Amygdala (tissue), 56 donors: Measurements from ENCODE around the gene SNAP25.

Experiments used
- DNase-seq, 56 donors: peaks; one replicate each; lab custom pipeline; 2025; lab: John Stamatoyannopoulos, UW

SNAP25 gene

DNA sequence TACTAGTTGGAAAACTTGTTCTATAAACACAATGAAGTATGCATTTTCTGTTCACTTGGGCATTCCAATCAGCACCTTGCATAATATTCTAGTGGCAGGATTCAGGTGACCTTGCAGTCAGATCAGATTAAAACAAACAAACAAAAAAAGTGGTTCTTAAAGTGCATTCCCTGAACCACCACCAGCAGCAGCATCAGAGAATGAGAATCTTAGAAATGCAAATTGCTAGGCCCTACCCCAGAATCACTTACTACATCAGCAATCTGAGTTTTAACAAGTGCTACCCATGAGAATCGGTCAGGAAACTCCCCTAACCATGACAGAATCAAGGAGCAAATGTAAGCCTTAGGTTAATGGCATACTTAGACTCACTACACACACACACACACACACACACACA lies 41.7 kb downstream of the SNAP25 start:
- DNase-seq = no peak

DNA sequence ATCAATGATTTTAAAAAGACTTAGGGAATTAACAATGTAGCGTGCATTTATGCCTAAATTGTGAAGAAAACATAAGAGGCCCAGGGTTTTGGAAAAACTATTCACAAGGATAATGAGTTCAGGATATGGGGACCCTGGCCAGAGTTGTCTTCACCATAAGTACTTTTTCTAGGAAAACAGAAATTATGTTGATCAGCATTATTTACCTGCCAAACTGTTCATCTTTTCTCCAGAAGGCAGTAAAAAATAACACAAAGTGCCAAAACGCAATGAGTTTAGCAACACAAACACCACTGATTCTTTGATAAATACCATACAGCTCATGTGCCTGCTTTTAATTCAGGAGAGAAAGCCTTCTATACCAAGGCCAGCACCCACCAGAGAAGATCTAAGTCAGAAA lies 43.1 kb downstream of the SNAP25 start:
- no peak for DNase-seq

DNA sequence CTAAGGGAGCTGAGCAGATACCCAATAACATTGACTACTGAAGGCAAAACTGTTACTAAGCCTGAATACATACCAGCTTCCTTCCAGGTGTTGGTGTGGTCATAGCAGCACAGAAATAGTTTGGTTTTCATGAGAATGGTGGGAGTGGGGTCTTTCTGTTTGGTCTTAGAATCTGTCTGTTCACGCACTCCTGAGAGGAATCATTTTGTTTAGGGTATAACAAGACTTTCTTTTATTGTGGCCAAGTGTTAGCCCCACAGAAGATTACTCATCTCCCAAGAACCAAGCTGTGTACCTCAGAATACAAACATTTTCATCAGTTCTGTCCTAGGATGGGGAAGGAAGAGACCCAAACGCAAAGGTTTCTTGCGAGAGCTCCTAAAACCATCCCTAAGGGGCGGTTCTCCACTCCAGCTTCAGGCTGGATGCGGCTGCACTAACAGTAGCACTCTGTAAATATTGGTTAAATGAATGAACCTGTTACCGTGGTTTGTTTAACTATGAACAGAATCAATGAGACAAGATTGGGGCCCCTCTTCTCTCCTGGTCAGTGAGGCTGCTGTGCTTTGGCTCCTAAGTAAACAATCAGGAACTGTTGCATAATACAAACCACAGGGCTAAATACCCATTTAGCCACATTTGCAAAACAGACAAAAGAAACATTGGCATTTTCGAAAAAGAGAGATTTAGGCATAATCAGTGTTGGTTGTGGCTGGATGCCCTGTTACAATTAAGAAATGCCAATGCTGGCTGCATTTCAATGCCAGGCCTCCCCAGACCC lies 44.9 kb downstream of the SNAP25 start:
- no peak for DNase-seq

GRCh38 chr20:10264166-10264558 lies 45.5 kb downstream of the SNAP25 start:
- no peak for DNase-seq

DNA sequence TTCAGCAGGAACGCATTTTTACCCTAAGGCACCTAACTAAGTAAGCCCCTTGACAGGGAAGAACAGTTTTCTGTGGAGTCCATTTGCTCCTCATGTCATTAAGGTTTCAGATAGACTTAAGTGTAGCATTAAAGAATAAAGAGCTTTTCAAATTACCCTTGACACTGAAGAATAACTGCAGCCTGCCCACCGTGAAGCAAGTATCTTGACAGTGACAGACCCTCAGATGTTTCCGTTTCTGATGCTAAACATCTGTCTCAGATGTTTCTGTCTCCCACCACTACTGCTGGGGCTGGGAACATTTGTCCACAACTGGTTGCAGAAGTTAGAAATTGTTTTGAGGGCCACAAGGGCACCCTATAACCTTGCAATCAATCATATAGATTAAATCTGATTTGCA lies 50.0 kb downstream of the SNAP25 start:
- DNase-seq = no peak

DNA sequence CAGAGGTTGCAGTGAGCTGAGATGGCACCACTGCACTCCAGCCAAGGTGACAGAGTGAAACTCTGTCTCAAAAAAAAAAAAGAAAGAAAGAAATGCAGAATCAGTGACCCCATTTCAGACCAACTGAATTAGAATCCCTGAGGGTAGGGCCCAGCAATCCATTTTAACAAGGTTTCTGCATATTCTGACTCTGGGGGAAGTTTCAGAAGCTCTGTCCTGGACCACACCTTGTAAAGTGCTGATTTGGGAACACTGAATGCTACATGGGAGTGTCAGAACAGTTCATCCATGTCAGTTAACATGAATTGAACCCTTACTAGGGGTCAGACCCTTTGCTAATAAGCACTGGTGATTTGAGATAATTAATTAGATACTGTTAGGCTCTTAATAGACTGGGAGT lies 52.0 kb downstream of the SNAP25 start:
- no peak for DNase-seq

GRCh38 chr20:10271494-10272219 lies 53.0 kb downstream of the SNAP25 start:
- DNase-seq = peak in 29 of 56 donors; percentile 5 to 77 (median 26)

DNA sequence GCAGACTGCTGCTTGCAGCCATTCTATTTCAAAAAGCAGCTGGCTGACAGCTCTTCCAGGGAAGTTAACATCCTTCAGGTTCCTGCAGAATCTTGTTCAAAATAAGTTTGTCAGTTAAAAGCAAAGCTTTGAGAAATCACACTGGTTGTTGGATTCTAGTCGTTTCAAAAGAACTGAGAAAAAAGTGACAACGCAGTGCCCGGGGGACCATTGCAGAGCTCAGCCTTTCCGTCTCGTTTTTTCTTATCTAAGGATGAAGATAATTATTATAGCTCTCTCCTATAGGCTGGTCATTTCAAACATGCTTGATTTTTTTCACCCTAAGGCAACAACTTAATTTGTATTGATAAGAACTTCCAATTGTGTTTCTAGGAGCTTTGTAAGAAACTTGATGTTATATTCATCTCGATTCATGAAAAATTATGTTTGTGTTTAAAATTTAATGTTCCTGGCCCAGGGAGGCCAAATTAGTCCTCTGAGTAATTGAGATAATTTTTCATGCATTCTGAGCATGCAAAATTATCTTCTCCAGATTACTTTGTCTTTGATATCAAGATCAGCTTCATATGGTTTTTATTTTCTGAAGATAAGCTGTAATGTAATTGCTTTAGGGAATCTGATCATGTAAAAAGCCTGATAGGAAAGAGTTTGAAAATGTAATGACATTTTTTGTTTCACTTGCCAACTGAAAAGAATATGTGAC lies 58.4 kb downstream of the SNAP25 start:
- DNase-seq = no peak

- DNase-seq = no peak
These were observed 59.0 kb downstream of the SNAP25 start for GRCh38 chr20:10277616-10278015.

DNA sequence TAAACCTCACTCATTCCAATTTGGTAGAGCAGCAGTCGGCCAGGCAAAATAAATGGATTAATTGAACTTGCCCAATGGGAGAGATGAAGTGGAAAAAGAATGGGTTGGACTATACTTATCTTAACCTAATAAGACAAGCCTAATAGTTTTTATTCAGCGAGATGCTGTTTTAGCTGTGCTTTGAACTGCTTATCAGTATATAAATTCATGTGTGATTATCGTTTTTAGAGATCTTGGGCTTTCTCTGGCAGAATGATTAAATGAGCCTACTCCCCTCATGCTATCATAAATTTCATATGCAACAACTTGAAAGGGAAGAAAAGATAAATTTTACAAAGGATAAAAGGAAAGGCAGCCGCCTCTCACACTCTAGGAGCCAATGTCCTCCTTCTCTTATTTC lies 59.8 kb downstream of the SNAP25 start:
- DNase-seq = no peak

DNA sequence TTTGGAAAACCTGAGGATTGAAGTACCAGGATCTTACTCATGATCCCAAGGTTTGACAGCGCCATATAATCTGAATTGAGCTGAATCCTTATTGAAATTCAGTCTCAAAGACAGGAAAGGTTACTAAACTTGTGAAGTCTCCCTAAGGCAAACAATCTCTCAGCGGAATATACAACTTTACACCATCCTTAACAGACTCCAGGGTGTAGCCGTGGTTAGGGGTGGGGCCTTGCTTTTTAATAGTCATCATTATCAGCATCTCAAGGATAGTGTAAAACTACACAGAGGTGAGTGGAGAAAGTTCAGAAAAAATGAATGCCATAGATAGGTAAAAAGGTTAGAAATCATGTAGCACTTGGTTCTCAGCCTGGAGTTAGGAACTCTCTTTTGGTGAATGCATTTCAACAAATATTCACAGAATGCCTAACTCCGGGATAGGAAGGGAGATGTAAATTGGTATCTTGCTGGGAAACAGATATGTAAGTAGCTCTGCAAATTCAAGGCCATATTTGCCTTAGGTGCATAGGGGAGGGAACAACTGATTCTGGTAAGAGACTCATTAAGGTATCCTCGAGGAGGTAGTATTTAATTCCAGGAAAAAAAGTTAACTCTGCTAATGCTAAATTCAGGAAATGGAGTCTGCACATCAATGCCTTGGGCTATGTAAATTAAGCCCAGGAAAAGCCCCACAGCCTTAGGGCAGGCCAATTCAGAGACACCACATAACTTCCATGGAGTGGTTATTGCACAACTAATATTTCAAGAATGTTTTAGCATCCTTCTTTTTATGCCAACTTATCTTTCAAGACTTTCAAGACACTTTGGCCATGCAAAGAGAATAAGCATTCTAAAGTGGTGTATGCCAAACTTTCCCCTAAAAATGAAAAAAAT lies 61.6 kb downstream of the SNAP25 start:
- no peak for DNase-seq

GRCh38 chr20:10281911-10282310 lies 63.3 kb downstream of the SNAP25 start:
- DNase-seq = no peak

DNA sequence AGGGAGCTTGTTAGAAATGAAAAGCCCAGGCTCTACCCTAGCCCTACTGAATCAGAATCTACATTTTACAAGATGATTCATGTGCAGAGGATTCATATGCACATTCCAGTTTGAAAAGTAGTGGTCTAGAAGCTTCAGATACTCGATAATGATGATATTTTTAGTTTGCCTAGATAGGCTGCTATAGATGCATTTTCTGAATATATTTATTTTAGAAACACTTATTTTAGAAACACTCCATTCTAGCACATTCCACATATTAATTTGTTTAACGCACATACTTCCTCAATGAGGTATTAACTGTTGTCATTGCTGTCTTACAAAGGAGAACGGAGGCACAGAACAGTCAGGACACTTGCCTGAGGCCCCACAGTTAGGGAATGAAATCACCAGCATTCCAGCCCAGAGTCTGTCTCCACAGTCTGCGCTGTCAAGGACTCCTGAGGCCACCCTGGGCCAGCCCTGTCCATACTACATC lies 64.4 kb downstream of the SNAP25 start:
- DNase-seq = no peak

GRCh38 chr20:10286356-10286755 lies 67.7 kb downstream of the SNAP25 start:
- DNase-seq = no peak

DNA sequence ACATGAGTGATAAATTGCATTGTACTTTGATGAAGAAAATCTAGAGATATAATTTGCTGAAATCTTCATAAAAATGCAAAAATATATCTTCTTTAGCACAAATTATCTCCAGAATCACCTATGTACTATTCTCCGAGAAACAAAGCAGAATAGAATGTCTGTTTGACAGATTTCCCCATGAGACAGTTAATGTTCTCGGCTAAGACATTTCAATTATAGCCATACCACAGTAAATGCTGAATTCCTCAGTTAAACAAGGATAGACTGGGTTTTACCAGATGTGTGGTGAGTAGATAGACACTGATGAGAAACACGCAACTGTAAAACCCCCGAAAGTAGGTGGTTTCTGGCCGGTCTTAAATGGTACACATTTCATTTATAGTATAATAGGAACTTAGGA lies 69.8 kb downstream of the SNAP25 start:
- no peak for DNase-seq

DNA sequence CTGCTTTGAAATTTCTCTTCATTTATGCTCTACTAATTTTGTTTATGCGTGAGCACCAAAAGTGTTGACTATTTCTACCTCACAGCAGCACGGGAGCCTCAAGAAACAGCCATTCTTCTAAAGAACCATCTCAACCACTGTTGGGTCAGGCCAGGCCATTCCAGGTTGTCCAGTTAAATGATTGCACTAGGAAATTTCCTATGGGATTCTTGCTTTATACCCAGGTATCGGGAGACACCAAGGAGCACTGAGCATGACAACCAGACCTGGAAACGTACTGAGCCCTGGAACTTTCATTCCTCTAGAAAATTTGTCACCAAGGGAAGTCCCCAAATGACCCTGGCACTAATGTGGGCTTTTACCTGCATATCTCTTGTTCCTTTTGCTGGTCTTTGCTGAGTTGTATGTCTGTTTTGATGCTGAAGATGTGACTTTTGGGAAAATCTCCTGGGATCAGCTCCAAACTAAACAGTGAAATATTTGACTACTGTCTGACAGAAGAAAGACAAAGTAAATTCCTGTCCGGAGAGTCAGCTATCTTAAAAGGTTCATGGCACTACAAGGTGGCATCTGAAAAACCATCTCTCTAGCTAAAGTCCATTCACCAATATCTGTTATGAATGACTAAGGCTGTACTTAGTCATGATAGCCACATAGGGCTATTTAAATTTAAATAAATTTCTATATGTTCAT lies 70.5 kb downstream of the SNAP25 start:
- DNase-seq = no peak

- no peak for DNase-seq
These were observed 73.1 kb downstream of the SNAP25 start for GRCh38 chr20:10291568-10292248.

- no peak for DNase-seq
These were observed 78.6 kb downstream of the SNAP25 start for GRCh38 chr20:10297223-10297622.

- DNase-seq = no peak
These were observed 79.1 kb downstream of the SNAP25 start for GRCh38 chr20:10297684-10298240.
